Central memory CD8-positive, alpha-beta T cell (primary cell): ENCODE results near the gene ZNF682.
A peak's percentile ranks its signal among the peaks of the same experiment; 100 is the strongest.
"Not testable (repeated sequence)": the region's sequence is repeated elsewhere in the genome, so short reads cannot be mapped to it uniquely, and the experiment has no call there.

Experiments used
- ATAC-seq: fragments of 150-1000 bp; cut with Tn5 transposase; replicated peaks from 2 replicates; pipeline ENCODE4 v1.10.0; 2022; ENCODE audit warnings: mild to moderate bottlenecking, moderate FRiP score, moderate number of reproducible peaks; ENCODE audit not compliant: poor library complexity, severe bottlenecking; ENCODE audit errors: extremely low read depth
- DNase-seq, 2 donors: peaks; one replicate each; pipeline ENCODE4 v3.0.0; 2021; ENCODE audit warnings: low spot score in 2 of 2
- H3K27ac Mint-ChIP-seq: one replicate; pipeline ENCODE4 v1.8.0; 2022; ENCODE audit warnings: low read depth, mild to moderate bottlenecking, moderate library complexity, mixed read lengths
- H3K27me3 Mint-ChIP-seq: one replicate; pipeline ENCODE4 v1.8.0; 2022; ENCODE audit warnings: mixed read lengths
- H3K36me3 Mint-ChIP-seq: one replicate; pipeline ENCODE4 v1.8.0; 2022; ENCODE audit warnings: mild to moderate bottlenecking, moderate library complexity, mixed read lengths; ENCODE audit not compliant: insufficient read depth
- H3K4me1 Mint-ChIP-seq: one replicate; pipeline ENCODE4 v1.8.0; 2022; ENCODE audit warnings: mixed read lengths
- H3K4me3 Mint-ChIP-seq: one replicate; pipeline ENCODE4 v1.8.0; 2022; ENCODE audit warnings: mild to moderate bottlenecking, moderate library complexity, mixed read lengths
- H3K9me3 Mint-ChIP-seq: one replicate; pipeline ENCODE4 v1.8.0; 2022; ENCODE audit warnings: mixed read lengths

The ZNF682 gene

GRCh38 chr19:19959151-19959799, 80.0 kb downstream of the ZNF682 start:
- not testable (repeated sequence) for H3K36me3 Mint-ChIP-seq, H3K27me3 Mint-ChIP-seq, H3K9me3 Mint-ChIP-seq, ATAC-seq, H3K4me1 Mint-ChIP-seq
- Mint-ChIP-seq H3K27ac (peak overlapping the region; percentile 58), H3K4me3 (peak overlapping the region; percentile 12)
- DNase-seq: peak; percentile 29 to 37

DNA sequence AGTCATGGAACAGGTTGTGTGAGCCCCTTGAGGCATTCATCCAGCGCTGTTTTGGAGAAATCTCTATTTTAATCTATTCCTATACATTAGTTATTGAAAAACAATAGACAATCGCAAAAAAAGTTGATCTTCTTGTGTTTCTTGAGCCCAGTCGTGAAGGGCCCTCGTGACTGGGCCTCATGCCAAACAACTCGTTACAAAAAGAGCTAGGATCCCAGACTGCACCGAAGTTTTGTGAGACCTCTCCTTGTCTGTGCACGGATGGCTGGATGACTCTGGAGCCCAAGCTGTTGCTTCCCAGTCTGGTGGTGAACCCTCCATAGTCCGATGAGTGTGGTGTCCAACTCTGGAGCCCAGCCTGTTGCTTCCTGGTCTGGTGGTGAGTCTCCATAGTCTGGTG, 81.5 kb downstream of the ZNF682 start:
- not testable (repeated sequence) for H3K27ac Mint-ChIP-seq, H3K27me3 Mint-ChIP-seq, DNase-seq, ATAC-seq, H3K4me1 Mint-ChIP-seq, H3K9me3 Mint-ChIP-seq, H3K36me3 Mint-ChIP-seq, H3K4me3 Mint-ChIP-seq

DNA sequence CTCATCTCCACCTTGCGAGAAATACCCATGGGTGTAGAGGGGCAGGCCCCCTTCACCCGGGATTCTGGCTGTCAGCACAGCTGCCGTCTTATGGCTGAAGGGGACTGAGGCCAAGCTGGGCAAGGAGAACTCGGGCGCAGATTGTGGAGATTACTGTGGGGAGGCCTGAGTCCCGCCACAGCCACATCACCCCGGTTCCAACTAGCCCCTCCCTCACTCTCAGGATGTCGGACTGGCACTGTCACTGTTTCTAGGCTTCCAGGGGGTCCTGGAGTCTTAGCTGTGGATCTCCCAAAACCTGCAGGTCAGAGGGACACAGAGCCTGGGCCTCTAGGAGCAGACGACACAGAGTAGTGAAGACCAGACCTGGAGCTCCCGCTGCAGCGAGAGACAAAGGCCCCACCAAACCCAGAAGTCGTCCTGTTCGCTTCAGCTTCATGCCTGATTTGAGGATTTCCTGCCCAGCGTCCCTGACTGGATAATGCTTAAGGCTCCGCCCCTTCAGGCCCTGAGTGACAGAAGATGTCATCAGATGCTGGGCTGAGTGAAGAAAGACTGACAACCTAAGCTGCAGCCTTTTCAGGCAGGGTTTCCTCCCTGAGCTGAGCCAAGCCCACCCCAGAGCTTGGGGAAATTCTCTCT, 82.8 kb downstream of the ZNF682 start:
- Mint-ChIP-seq H3K4me3 (no peak overlapping the region), H3K27me3 (no peaks in the 10 kb centered on the region), H3K27ac (no peak overlapping the region), H3K4me1 (peaks cover 8% of the 10 kb centered on the region), H3K36me3 (no peaks in the 10 kb centered on the region), H3K9me3 (no peaks in the 10 kb centered on the region)
- no peak for DNase-seq
- no peak for ATAC-seq

DNA sequence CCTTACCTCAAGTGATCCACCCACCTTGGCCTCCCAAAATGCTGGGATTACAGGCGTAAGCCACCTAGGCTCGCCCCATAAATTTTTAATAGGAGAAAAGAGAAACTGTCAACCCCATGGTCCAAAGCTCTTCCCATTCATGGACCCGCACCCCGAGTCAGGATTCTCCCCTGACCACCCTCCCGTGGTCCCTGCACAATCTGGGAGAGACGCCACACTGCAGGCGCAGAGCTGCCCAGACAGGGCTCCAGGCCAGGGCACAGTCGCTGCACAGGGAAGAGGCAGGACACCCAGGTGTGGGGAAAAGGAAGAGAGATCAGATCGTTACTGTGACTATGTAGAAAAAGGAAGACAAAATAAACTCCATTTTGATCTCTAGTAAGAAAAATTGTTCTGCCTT, 84.1 kb downstream of the ZNF682 start:
- Mint-ChIP-seq H3K9me3 (no peaks in the 10 kb centered on the region), H3K36me3 (no peaks in the 10 kb centered on the region), H3K27me3 (no peaks in the 10 kb centered on the region), H3K4me1 (peaks cover 8% of the 10 kb centered on the region), H3K27ac (no peak overlapping the region), H3K4me3 (no peak overlapping the region)
- no peak for DNase-seq
- no peak for ATAC-seq
